Mesothelial cell of epicardium (in vitro differentiated cells): Measurements from ENCODE around the gene CACNA2D2. TPM values are rescaled to one million over a fixed set of nuclear protein-coding genes. Genes with fewer than 3 reads are reported as not detected.

Source experiments
- DNase-seq, 2 experiments: peaks; one replicate each; pipeline ENCODE4 v3.0.0; 2021; ENCODE audit warnings: low spot score in 2 of 2; ENCODE audit not compliant: unreplicated experiment in 2 of 2
- H3K27ac Mint-ChIP-seq: 2 replicates; pipeline ENCODE4 v1.8.0; 2021; ENCODE audit warnings: mixed read lengths
- H3K27me3 Mint-ChIP-seq: 2 replicates; pipeline ENCODE4 v1.8.0; 2021; ENCODE audit warnings: low read depth, mixed read lengths
- H3K36me3 Mint-ChIP-seq: 2 replicates; pipeline ENCODE4 v1.8.0; 2021; ENCODE audit warnings: mixed read lengths
- H3K4me1 Mint-ChIP-seq: 2 replicates; pipeline ENCODE4 v1.8.0; 2021; ENCODE audit warnings: mixed read lengths
- H3K4me3 Mint-ChIP-seq: 2 replicates; pipeline ENCODE4 v1.8.0; 2021; ENCODE audit warnings: mild to moderate bottlenecking, moderate library complexity, mixed read lengths
- H3K9me3 Mint-ChIP-seq: 2 replicates; pipeline ENCODE4 v1.8.0; 2021; ENCODE audit warnings: mixed read lengths
- total RNA-seq: library from RNA; stranded (reverse); gene quantifications from 3 replicates; pipeline ENCODE4 v1.2.1, GENCODE V29; 2021
- TF ChIP-seq, protein P1 (sequence below): fragments of 200-600 bp; sonication (generic); IDR thresholded peaks from one replicate; pipeline ENCODE4 v1.5.0; 2021; ENCODE audit warnings: antibody characterized with exemption; ENCODE audit not compliant: unreplicated experiment

The CACNA2D2 gene
- total RNA-seq, 1 donor from 2014 or later: 10.8 TPM

DNA sequence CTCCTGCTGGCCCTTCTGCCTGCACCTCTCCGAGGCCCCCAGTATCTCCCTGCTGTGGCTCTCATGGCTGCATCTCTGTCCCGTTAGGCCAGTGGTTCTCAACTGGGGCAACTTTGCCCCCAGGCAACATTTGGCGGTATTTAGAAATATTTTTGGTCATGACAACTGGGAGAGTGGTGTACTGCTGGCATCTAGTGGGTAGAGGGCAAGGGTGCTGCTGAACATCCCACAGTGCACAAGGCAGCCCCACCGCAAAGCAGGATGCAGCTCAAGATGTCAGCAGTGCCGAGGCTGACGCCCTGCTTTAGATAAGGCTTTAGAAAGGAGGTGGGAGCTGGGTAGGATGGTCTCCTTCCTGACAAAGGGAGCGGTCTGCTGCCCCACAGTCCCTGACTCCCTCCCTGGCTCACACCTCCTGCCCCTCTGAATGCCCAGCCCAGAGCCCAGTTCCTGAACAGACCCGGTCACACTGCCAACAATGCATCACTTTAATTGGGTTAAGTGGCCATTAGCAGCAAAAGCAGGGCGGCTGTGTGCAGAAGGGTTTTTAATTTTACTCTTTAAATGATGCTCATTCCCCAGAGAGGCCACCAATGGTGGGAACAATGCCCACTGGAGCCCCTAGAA, 75.3 kb downstream of the CACNA2D2 start:
- H3K27me3 Mint-ChIP-seq: peaks cover 5% of the 10 kb centered on the region
- H3K36me3 Mint-ChIP-seq: no peaks in the 10 kb centered on the region
- H3K4me1 Mint-ChIP-seq: peaks cover 8% of the 10 kb centered on the region
- no peaks in the 10 kb centered on the region for H3K9me3 Mint-ChIP-seq
- H3K4me3 Mint-ChIP-seq: no peak overlapping the region
- TF ChIP-seq, protein P1, sequence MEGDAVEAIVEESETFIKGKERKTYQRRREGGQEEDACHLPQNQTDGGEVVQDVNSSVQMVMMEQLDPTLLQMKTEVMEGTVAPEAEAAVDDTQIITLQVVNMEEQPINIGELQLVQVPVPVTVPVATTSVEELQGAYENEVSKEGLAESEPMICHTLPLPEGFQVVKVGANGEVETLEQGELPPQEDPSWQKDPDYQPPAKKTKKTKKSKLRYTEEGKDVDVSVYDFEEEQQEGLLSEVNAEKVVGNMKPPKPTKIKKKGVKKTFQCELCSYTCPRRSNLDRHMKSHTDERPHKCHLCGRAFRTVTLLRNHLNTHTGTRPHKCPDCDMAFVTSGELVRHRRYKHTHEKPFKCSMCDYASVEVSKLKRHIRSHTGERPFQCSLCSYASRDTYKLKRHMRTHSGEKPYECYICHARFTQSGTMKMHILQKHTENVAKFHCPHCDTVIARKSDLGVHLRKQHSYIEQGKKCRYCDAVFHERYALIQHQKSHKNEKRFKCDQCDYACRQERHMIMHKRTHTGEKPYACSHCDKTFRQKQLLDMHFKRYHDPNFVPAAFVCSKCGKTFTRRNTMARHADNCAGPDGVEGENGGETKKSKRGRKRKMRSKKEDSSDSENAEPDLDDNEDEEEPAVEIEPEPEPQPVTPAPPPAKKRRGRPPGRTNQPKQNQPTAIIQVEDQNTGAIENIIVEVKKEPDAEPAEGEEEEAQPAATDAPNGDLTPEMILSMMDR: no peak
- no peak overlapping the region for H3K27ac Mint-ChIP-seq
- no peak for DNase-seq

DNA sequence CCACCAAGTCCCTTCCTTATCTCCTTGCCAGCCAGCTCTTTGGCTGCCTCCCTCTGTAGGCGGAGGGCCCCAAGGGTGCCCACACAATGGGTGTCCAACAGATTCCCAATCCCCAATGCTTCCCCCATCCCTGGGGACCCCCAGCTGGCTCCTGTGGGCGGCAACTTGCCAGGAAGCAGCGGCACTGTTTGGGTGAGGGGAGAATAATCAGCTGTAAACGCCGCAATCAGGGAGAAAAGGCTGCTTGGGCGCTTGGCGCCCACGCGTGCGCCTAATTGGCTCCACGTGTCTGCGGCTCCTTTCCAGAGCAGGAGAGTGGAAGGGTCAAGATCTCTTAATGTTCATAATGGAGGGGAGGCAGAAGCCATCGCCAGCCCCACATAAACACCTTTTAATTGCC, 76.2 kb downstream of the CACNA2D2 start:
- Mint-ChIP-seq H3K4me3 (no peak overlapping the region), H3K9me3 (no peaks in the 10 kb centered on the region), H3K36me3 (no peaks in the 10 kb centered on the region), H3K4me1 (peaks cover 8% of the 10 kb centered on the region), H3K27me3 (peaks cover 9% of the 10 kb centered on the region), H3K27ac (no peak overlapping the region)
- TF ChIP-seq, protein P1: no peak
- DNase-seq: no peak

DNA sequence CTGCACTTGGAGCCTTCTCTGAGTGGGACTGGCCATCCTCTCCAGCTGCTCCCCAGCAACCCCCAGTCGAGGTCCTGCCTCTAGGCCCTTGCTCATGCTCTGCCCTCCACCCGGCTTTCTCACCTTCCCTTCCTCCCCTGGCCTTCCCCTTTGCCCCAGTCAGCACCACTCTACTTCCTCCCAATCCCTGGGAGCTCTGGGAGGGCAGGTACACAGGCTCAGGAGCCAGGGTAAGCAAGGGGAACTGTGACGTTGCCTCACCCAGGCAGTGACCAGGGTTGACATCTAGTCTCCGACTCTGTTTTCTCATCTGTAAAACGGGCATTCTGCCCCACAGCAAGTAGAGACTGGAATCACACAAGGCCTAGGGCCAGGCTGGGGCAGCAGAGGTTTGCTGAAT, 77.5 kb downstream of the CACNA2D2 start:
- peaks cover 11% of the 10 kb centered on the region for H3K27me3 Mint-ChIP-seq
- no peak overlapping the region for H3K27ac Mint-ChIP-seq
- TF ChIP-seq, protein P1: no peak
- H3K9me3 Mint-ChIP-seq: no peaks in the 10 kb centered on the region
- no peaks in the 10 kb centered on the region for H3K36me3 Mint-ChIP-seq
- DNase-seq: no peak
- no peak overlapping the region for H3K4me3 Mint-ChIP-seq
- H3K4me1 Mint-ChIP-seq: peaks cover 6% of the 10 kb centered on the region

DNA sequence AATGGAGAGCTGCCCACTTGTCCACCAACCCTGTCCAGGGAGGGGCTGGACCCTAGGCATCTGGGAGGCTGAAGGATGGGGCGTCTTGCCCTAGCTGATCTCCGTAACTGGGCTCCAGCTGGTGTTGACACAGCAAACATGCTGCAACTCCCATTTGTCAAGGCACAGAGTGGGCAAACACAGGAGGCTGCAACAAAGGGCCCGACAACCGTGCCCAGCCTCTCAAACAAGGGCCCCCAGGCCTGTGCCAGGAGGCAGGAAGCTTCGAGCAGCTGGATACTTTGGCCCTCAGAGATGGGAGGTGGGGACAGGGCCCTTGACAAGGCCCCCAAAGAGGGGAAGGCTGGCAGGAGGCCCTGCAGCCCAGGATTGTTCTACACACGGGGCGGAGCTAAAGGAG, 79.9 kb downstream of the CACNA2D2 start:
- TF ChIP-seq, protein P1: no peak
- no peaks in the 10 kb centered on the region for H3K36me3 Mint-ChIP-seq
- H3K27ac Mint-ChIP-seq: no peak overlapping the region
- no peaks in the 10 kb centered on the region for H3K4me1 Mint-ChIP-seq
- no peaks in the 10 kb centered on the region for H3K9me3 Mint-ChIP-seq
- DNase-seq: no peak
- H3K4me3 Mint-ChIP-seq: no peak overlapping the region
- H3K27me3 Mint-ChIP-seq: peaks cover 11% of the 10 kb centered on the region

DNA sequence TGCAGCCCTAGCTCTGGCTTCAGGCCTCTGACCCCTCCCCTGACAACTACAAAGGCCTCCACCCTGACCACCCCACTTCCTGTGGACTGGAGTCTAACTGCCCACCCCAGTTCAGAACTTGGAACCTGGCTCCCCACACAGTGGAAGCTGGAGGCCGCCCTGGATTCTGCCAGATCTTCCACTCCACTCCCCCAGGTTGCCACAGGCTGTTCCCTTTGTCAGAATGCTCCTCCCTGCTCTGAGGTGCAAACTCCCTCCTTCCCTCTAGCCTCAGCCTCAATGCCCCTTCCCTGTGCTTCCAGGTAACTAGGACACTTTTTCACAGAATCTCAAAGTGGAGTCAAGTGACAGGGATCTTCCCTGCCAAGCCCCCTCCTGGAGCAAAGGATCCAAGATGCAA, 81.3 kb downstream of the CACNA2D2 start:
- TF ChIP-seq, protein P1: no peak
- DNase-seq: no peak
- Mint-ChIP-seq H3K36me3 (no peaks in the 10 kb centered on the region), H3K27ac (no peak overlapping the region), H3K9me3 (no peaks in the 10 kb centered on the region), H3K4me3 (no peak overlapping the region), H3K4me1 (no peaks in the 10 kb centered on the region), H3K27me3 (peaks cover 11% of the 10 kb centered on the region)
